GM12878 (cell line): ENCODE data around the gene RIMS3.

Source experiments
- ASH2L ChIP-seq: fragments of 300-600, 200-600 bp; sonication (generic); IDR thresholded peaks from 2 replicates; pipeline ENCODE4 v1.6.1; 2017; ENCODE audit warnings: low read depth, mild to moderate bottlenecking, borderline replicate concordance
- CBX3 ChIP-seq: fragments of 200-600 bp; sonication (generic); IDR thresholded peaks from 2 replicates; pipeline ENCODE4 v1.6.1; 2016; ENCODE audit warnings: low read depth, borderline replicate concordance
- CHD2 ChIP-seq: IDR thresholded peaks from 2 replicates; pipeline ENCODE4 v1.6.1; 2011; ENCODE audit warnings: low read depth, low read length, improper control_type of control experiment, borderline replicate concordance
- EP300 ChIP-seq, 2 experiments: fragments of 150-350 bp in 1 of 2; IDR thresholded peaks; 2 replicates each; pipeline ENCODE4 v1.6.1; 2011 to 2012; ENCODE audit warnings: low read depth in 2 of 2, low read length in 2 of 2, borderline replicate concordance in 1 of 2, improper control_type of control experiment in 1 of 2, inconsistent platforms in 1 of 2; ENCODE audit not compliant: control insufficient read depth in 1 of 2
- MYC ChIP-seq: IDR thresholded peaks from 2 replicates; pipeline ENCODE4 v1.6.1; 2011; ENCODE audit warnings: mild to moderate bottlenecking, low read length, moderate library complexity, inconsistent platforms; ENCODE audit not compliant: insufficient read depth, insufficient replicate concordance, insufficient read length, severe bottlenecking
- NKRF ChIP-seq: fragments of 450-650 bp; conservative IDR thresholded peaks from 2 replicates; pipeline ENCODE4 v1.6.1; 2017; ENCODE audit warnings: mild to moderate bottlenecking, moderate library complexity
- NR2C1 ChIP-seq: fragments of 450-650 bp; IDR thresholded peaks from 2 replicates; pipeline ENCODE4 v1.6.1; 2017; ENCODE audit warnings: antibody characterized with exemption, mild to moderate bottlenecking, moderate library complexity
- POLR2A ChIP-seq: IDR thresholded peaks from 2 replicates; pipeline ENCODE4 v1.6.1; 2011; ENCODE audit warnings: low read depth, mild to moderate bottlenecking, low read length
- POLR2AphosphoS5 ChIP-seq: IDR thresholded peaks from 2 replicates; pipeline ENCODE4 v1.6.1; 2011; ENCODE audit warnings: mild to moderate bottlenecking, low read length, inconsistent platforms
- RFX5 ChIP-seq: IDR thresholded peaks from 2 replicates; pipeline ENCODE4 v1.6.1; 2011; ENCODE audit warnings: low read depth, low read length, improper control_type of control experiment
- SUZ12 ChIP-seq: fragments of 200-600 bp; sonication (generic); IDR thresholded peaks from one replicate; pipeline ENCODE4 v1.6.1; 2018; ENCODE audit warnings: antibody characterized with exemption, mild to moderate bottlenecking; ENCODE audit not compliant: unreplicated experiment
- USF1 ChIP-seq: IDR thresholded peaks from 2 replicates; pipeline ENCODE4 v1.6.1; 2011; ENCODE audit warnings: borderline replicate concordance, low read depth, mild to moderate bottlenecking, moderate library complexity, mixed read lengths, low read length; ENCODE audit not compliant: insufficient read depth; ENCODE audit errors: extremely low read length
- YY1 ChIP-seq: IDR thresholded peaks from 2 replicates; pipeline ENCODE4 v1.6.1; 2011; ENCODE audit warnings: low read depth, mild to moderate bottlenecking, low read length
- TF ChIP-seq, protein P1 (sequence below), 3 experiments: IDR thresholded peaks in 2 of 3; conservative IDR thresholded peaks in 1 of 3; 2 replicates each; pipeline ENCODE4 v1.5.1; 2011; ENCODE audit warnings: low read depth in 3 of 3, low read length in 3 of 3, mild to moderate bottlenecking in 3 of 3, control low read depth in 2 of 3, moderate library complexity in 2 of 3, inconsistent platforms in 1 of 3, mixed read lengths in 1 of 3; ENCODE audit not compliant: control insufficient read depth in 2 of 3, insufficient read depth in 1 of 3; ENCODE audit errors: extremely low read depth in 1 of 3

GRCh38 chr1:40595623-40596022 lies 69.9 kb downstream of the RIMS3 start:
- TF ChIP-seq ASH2L (no peak), RFX5 (no peak), CHD2 (no peak), NR2C1 (no peak), MYC (no peak), USF1 (no peak), SUZ12 (no peak), POLR2A (no peak), EP300 (IDR thresholded peaks at IDR 0.05; ENCODE audit: borderline replicate concordance in 1 of 2, control insufficient read depth in 1 of 2, low read depth in 2 of 2, low read length in 2 of 2) (no peak), CBX3 (no peak), YY1 (no peak), NKRF (no peak), POLR2AphosphoS5 (no peak)
- TF ChIP-seq, protein P1, sequence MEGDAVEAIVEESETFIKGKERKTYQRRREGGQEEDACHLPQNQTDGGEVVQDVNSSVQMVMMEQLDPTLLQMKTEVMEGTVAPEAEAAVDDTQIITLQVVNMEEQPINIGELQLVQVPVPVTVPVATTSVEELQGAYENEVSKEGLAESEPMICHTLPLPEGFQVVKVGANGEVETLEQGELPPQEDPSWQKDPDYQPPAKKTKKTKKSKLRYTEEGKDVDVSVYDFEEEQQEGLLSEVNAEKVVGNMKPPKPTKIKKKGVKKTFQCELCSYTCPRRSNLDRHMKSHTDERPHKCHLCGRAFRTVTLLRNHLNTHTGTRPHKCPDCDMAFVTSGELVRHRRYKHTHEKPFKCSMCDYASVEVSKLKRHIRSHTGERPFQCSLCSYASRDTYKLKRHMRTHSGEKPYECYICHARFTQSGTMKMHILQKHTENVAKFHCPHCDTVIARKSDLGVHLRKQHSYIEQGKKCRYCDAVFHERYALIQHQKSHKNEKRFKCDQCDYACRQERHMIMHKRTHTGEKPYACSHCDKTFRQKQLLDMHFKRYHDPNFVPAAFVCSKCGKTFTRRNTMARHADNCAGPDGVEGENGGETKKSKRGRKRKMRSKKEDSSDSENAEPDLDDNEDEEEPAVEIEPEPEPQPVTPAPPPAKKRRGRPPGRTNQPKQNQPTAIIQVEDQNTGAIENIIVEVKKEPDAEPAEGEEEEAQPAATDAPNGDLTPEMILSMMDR (IDR thresholded peaks at IDR 0.05 in 2 of 3, conservative IDR thresholded peaks at IDR 0.05 in 1 of 3; ENCODE audit: control insufficient read depth in 2 of 3, extremely low read depth in 1 of 3, insufficient read depth in 1 of 3, low read depth in 3 of 3, low read length in 3 of 3): no peak
